Measurements from ENCODE around the gene SMAD2. TPM values are rescaled to one million over a fixed set of nuclear protein-coding genes. Genes with fewer than 3 reads are reported as not detected.

The SMAD2 gene
- total RNA-seq, 2 experiments from 2014 or later = 156 to 166 TPM

DNA sequence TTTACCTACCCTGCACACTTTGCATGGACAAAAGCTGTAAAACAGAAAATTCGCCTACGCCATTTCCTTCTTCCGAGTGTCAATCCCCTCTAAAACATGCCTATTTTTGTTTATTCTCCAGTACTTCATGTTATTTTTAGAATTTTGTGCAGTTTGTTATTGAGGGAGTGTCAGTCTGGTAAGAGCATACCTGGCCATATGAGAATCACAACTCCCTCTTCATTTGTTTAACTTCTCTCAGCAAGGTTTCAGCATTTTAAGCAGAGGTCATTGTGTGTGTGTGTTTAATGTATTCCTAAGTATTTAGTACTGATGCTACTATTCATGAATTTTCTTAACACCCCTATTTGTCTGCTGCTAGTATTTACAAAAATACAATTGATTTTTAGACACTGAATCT is 49.4 kb downstream of the SMAD2 start:
- no peak overlapping the region for H3K27ac Mint-ChIP-seq
- CTCF ChIA-PET = no interaction called here
- DNase-seq = no peak
- peaks cover 11% of the 10 kb centered on the region for H3K4me1 Mint-ChIP-seq
- H3K27me3 Mint-ChIP-seq = no peaks in the 10 kb centered on the region
- H3K4me3 Mint-ChIP-seq = no peak overlapping the region
- no peaks in the 10 kb centered on the region for H3K9me3 Mint-ChIP-seq (ENCODE audit: low read depth)
- ATAC-seq = no peak
- peaks cover 42% of the 10 kb centered on the region for H3K36me3 Mint-ChIP-seq

DNA sequence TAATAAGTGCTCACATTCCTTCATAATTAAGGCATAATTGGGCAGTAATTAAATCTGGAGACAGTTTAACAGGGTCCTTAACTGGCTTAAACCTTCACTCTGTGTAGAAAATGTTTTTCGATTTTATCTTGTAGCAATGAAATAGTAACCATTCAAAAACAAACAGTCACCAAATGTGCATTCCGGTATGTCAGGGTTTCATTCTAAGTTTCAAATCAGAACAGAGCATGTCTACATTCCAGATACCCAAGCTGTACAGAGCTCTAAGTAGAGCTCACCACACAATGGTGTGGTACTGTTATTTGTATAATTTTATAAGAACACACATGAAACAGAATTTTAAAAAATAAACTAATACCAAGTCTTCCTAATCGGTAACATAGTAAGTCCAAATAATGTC is 52.6 kb downstream of the SMAD2 start:
- CTCF ChIA-PET = no interaction called here
- peaks cover 33% of the 10 kb centered on the region for H3K36me3 Mint-ChIP-seq
- no peak overlapping the region for H3K4me3 Mint-ChIP-seq
- H3K27me3 Mint-ChIP-seq = no peaks in the 10 kb centered on the region
- DNase-seq (no peak), ATAC-seq (no peak)
- no peaks in the 10 kb centered on the region for H3K9me3 Mint-ChIP-seq (ENCODE audit: low read depth)
- H3K4me1 Mint-ChIP-seq = peaks cover 12% of the 10 kb centered on the region
- no peak overlapping the region for H3K27ac Mint-ChIP-seq

DNA sequence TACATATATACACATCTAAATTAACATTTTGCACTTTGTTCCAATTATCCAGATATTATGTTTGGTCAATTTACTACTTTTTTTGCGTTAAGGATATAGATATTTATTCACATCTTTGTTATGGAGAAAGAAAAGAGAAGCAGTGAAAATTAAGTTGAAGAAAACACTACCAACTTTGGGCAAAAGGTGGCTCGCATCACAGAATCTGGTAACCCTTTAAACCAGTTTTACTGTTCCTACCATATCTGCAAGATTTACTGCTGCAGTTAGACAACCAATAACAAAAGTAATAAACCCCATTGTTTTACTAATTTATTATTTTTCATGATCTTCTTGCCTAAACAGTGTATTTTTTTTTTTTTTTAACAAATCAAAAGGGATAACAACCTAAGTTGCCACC is 53.6 kb downstream of the SMAD2 start:
- Mint-ChIP-seq H3K9me3 (ENCODE audit: low read depth) (no peaks in the 10 kb centered on the region), H3K4me3 (no peak overlapping the region), H3K4me1 (peaks cover 12% of the 10 kb centered on the region), H3K27ac (no peak overlapping the region), H3K27me3 (no peaks in the 10 kb centered on the region), H3K36me3 (peaks cover 27% of the 10 kb centered on the region)
- CTCF ChIA-PET = no interaction called here
- DNase-seq (no peak), ATAC-seq (no peak)

DNA sequence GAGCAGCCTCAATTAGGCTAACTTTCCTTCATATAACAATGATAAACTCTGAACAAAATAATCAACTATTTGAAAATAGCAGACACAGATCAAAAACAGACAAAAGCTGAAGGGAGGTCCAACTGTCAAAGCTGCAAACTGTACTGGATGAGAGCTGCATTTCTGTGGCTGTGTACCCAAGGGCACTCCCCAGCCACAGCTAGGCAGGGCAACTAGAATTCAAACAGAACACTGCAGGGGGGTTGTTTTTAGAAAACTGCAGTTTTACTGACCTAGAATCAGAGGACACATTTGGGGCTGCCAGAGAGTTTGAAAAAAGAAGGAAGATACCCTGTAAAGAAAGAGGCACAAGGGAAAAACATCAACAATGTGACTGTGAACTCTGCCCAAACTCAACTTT is 56.8 kb downstream of the SMAD2 start:
- Mint-ChIP-seq H3K27ac (no peak overlapping the region), H3K36me3 (peaks cover 14% of the 10 kb centered on the region), H3K27me3 (no peaks in the 10 kb centered on the region), H3K4me3 (no peak overlapping the region), H3K4me1 (peaks cover 24% of the 10 kb centered on the region), H3K9me3 (ENCODE audit: low read depth) (no peaks in the 10 kb centered on the region)
- no peak for DNase-seq
- CTCF ChIA-PET = interaction anchor here (0.6 kb wide), 1 partner anchor 11 kb away, joined by 3 read pairs; no protein-coding TSS in a partner anchor
- no peak for ATAC-seq

DNA sequence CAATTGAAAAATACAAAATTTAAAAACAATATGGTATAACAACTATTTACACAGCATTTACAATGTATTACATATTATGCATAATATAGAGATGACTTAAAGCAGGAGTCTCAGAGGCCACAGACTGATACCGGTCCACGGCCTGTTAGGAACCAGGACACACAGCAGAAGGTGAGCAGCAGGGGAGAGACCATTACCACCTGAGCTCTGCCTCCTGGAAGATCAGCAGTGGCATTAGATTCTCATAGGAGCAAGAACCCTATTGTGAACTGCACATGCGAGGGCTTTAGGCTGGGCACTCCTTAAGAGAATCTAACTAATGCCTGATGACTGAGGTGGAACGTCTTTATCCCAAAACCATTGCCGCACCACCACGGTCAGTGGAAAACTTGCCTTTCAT is 58.0 kb downstream of the SMAD2 start:
- no peak overlapping the region for H3K27ac Mint-ChIP-seq
- DNase-seq = no peak
- no peaks in the 10 kb centered on the region for H3K9me3 Mint-ChIP-seq (ENCODE audit: low read depth)
- H3K4me1 Mint-ChIP-seq = peaks cover 24% of the 10 kb centered on the region
- no peak for ATAC-seq
- H3K36me3 Mint-ChIP-seq = peaks cover 22% of the 10 kb centered on the region
- no peaks in the 10 kb centered on the region for H3K27me3 Mint-ChIP-seq
- H3K4me3 Mint-ChIP-seq = no peak overlapping the region
- CTCF ChIA-PET = no interaction called here

DNA sequence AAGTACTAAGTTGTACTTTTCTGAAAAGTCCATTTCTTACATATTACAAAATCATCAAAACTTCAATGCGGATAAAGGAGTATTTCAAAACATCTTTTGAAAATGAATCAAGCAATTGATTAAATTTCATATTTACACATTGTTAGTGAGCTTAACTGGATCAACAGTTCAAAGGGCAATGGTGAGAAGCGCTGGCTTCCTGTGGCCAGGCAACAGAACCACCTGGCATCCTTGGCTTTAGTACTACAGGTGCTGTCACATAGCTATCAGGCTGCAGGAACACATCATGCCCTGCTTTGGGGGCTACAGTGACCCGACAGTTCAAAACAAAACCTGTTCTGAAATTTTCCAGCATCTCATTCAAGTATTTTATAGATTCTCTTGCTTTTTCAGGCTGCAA is 59.2 kb downstream of the SMAD2 start:
- Mint-ChIP-seq H3K36me3 (peaks cover 24% of the 10 kb centered on the region), H3K27ac (no peak overlapping the region), H3K4me3 (no peak overlapping the region), H3K9me3 (ENCODE audit: low read depth) (no peaks in the 10 kb centered on the region), H3K27me3 (no peaks in the 10 kb centered on the region), H3K4me1 (peaks cover 26% of the 10 kb centered on the region)
- no peak for DNase-seq
- no peak for ATAC-seq
- CTCF ChIA-PET = no interaction called here

DNA sequence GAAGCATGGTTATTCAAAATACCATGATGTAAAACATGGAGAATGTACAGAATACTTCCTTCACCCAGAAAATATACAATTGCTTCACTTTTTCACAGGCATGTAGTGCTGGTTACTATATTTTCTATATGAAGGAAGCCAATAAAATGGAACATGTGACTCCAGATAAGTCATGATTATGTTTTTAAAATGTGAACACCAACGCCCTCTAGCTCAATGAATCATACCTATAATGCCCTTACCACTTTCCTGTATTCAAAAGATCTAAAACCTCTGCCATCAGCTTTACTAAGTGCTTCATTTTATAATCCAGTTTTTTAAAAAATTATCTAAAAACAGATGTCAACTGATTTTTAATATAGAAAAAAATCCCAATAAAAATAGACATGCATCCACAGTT is 59.9 kb downstream of the SMAD2 start:
- peaks cover 24% of the 10 kb centered on the region for H3K36me3 Mint-ChIP-seq
- peaks cover 26% of the 10 kb centered on the region for H3K4me1 Mint-ChIP-seq
- DNase-seq = no peak
- no peak overlapping the region for H3K27ac Mint-ChIP-seq
- CTCF ChIA-PET = no interaction called here
- no peak overlapping the region for H3K4me3 Mint-ChIP-seq
- H3K27me3 Mint-ChIP-seq = no peaks in the 10 kb centered on the region
- no peak for ATAC-seq
- H3K9me3 Mint-ChIP-seq (ENCODE audit: low read depth) = no peaks in the 10 kb centered on the region

DNA sequence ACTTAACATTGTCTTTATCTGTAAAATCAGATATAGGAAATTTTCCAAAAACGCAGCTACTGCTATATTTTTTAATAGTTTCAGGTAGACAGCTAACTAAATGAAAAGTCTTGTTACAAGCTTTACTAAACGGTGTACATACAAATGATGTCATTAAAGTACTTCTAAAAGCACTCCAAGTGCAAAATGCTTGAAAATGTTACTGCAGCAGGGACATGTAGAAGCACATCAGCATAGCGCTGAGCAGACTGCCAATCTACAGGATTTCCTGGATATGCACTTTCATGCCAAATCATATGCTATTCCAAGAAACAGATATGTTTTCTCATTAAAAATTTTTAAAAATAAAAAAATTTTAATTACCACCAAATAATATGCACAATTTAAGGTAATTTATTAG is 61.7 kb downstream of the SMAD2 start:
- Mint-ChIP-seq H3K4me3 (no peak overlapping the region), H3K9me3 (ENCODE audit: low read depth) (no peaks in the 10 kb centered on the region), H3K36me3 (peaks cover 37% of the 10 kb centered on the region), H3K4me1 (peaks cover 18% of the 10 kb centered on the region), H3K27ac (no peak overlapping the region), H3K27me3 (no peaks in the 10 kb centered on the region)
- DNase-seq (no peak), ATAC-seq (no peak)
- CTCF ChIA-PET = no interaction called here

DNA sequence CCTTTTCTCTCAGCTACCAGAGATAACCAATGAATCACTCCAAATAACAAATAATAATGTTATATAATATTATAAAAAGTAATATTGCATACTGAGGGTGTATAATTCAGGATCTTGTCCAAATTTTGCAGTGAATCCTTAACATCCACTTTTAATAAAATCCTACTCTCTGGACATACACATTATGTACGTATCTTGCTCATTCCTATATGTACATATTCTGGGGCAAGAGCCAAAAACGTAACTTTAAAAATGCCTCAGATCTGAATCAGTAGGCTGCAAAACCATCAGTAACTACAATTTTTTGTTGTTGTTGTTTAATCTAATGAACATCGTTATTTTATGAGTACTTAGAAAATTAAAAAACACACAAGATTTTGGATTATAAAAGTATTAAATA is 65.3 kb downstream of the SMAD2 start:
- CTCF ChIA-PET = interaction anchor here (1.0 kb wide), 1 partner anchor 63 kb away, joined by 3 read pairs; no protein-coding TSS in a partner anchor
- Mint-ChIP-seq H3K9me3 (ENCODE audit: low read depth) (no peaks in the 10 kb centered on the region), H3K36me3 (peaks cover 60% of the 10 kb centered on the region)

DNA sequence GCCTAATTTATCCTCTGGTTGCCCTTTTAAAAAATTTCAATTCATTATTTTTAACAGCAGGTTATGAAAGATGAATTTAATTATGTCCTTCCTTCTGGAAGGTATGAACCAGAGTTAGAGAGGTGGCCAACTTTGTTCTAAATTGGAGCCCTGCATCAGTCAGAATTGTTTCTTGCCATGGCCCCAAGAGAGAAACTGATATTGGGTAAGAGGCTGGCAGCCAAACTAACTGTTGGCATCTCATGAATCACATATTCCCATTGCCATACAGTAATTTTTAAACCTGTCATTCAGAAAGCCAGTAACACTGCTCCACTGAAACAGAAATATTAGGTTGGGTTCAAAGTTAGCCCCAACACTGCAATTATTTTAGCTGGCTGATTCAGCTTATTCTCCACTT is 67.4 kb downstream of the SMAD2 start:
- H3K27ac Mint-ChIP-seq = no peak overlapping the region
- peaks cover 3% of the 10 kb centered on the region for H3K4me1 Mint-ChIP-seq
- ATAC-seq (no peak), DNase-seq (no peak)
- peaks cover 16% of the 10 kb centered on the region for H3K9me3 Mint-ChIP-seq (ENCODE audit: low read depth)
- CTCF ChIA-PET = no interaction called here
- H3K27me3 Mint-ChIP-seq = no peaks in the 10 kb centered on the region
- peaks cover 69% of the 10 kb centered on the region for H3K36me3 Mint-ChIP-seq
- H3K4me3 Mint-ChIP-seq = no peak overlapping the region

More for the DNA sequence above, 65.3 kb downstream of the SMAD2 start:
- Mint-ChIP-seq H3K27me3 (no peaks in the 10 kb centered on the region), H3K4me1 (peaks cover 7% of the 10 kb centered on the region), H3K4me3 (no peak overlapping the region), H3K27ac (no peak overlapping the region)
- DNase-seq (no peak), ATAC-seq (no peak)

DNA sequence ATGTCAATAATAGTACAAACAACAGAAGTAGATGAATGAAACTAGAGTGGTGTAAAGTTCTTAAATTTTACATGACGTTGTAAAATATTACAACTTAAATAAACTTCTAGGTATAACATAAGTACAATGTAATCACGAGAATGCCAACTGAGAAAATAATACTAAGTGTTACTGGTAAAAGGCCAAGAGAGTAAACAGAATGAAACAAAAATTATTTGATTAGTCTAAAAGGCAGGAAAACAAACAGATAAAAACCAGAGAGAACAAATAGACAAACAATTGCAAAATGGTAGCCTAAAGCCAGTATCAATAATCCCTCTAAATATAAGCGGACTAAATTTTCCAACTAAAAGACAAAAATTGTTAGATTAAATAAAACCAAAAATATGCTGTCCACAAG is 71.9 kb downstream of the SMAD2 start:
- peaks cover 72% of the 10 kb centered on the region for H3K36me3 Mint-ChIP-seq
- DNase-seq = no peak
- H3K27ac Mint-ChIP-seq = no peak overlapping the region
- no peak overlapping the region for H3K4me3 Mint-ChIP-seq
- ATAC-seq = no peak
- H3K4me1 Mint-ChIP-seq = no peaks in the 10 kb centered on the region
- no peaks in the 10 kb centered on the region for H3K27me3 Mint-ChIP-seq
- peaks cover 25% of the 10 kb centered on the region for H3K9me3 Mint-ChIP-seq (ENCODE audit: low read depth)
- CTCF ChIA-PET = no interaction called here

DNA sequence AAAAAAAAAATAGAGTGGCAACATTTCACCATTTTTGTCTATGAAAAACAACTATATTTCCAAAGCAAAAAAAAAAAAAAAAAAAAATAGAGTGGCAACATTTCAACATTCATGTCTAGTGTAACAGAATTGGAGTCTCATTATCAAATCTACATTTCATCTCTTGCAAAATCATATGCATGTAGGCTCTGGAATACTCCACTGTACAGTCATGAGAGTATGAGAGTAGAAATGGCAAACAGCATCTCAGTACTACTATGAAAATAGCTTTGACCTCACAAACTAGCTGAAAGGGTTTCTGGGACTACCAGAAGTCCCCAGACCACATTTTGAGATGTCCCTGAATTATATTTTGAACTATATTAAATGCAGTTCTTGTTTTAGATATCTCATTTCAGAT is 82.8 kb downstream of the SMAD2 start:
- no peak for ATAC-seq

DNA sequence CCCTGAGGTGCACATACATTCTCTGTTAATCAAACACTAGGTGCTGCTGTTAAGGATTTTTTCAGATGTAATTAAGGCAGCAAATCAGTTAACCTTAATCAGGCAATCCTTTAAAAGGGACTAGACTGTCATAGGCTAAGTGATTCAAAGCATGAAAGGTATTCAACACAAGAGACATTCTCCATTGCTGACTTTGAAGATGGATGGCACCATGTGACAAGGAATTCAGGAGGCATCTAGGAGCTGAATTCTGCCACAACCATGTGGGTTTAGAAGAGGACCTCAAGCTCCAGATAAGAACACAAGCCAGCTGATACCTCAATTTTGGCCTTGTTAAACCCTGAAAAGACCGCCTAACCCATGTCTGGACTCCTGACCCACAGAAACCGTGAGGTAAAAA is 84.0 kb downstream of the SMAD2 start:
- Mint-ChIP-seq H3K4me3 (no peak overlapping the region), H3K27me3 (no peaks in the 10 kb centered on the region), H3K4me1 (no peaks in the 10 kb centered on the region), H3K36me3 (peaks cover 46% of the 10 kb centered on the region), H3K27ac (no peak overlapping the region), H3K9me3 (ENCODE audit: low read depth) (no peaks in the 10 kb centered on the region)
- CTCF ChIA-PET = no interaction called here
- no peak for ATAC-seq
- DNase-seq = no peak

More for the DNA sequence above, 82.8 kb downstream of the SMAD2 start:
- no peak for DNase-seq
- Mint-ChIP-seq H3K4me1 (no peaks in the 10 kb centered on the region), H3K36me3 (peaks cover 37% of the 10 kb centered on the region), H3K27me3 (no peaks in the 10 kb centered on the region), H3K27ac (no peak overlapping the region), H3K9me3 (ENCODE audit: low read depth) (no peaks in the 10 kb centered on the region), H3K4me3 (no peak overlapping the region)
- CTCF ChIA-PET = no interaction called here

DNA sequence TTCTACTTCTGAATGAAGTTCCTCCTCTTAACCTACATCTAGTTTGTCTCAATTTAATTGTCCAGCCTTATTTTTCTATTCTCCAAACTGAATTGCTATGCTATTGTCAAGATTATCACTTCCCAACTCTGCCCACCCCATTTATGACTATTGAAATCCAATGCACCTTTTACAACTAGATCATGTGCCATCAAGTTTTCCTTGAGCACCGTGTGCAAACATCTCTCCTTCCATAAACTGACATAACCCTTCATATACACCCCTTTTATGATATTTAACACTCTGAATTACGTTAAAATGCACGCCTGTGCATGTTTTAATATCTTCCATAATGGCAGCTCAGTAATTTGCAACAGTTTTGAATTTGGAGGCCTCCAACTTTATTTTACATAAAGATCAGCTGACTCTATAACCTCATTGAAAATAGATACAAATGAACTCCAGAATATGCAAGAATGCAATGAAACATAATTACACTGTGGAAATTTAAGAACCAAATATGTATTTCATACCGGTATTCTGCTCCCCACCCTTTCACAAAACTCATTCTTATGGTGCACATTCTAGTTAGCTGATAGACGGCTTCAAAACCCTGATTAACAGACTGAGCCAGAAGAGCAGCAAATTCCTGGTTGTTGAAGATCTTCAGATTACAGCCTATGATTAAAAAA is 85.5 kb downstream of the SMAD2 start:
- Mint-ChIP-seq H3K9me3 (ENCODE audit: low read depth) (no peaks in the 10 kb centered on the region), H3K4me3 (no peak overlapping the region), H3K27me3 (no peaks in the 10 kb centered on the region), H3K36me3 (peaks cover 57% of the 10 kb centered on the region), H3K4me1 (no peaks in the 10 kb centered on the region), H3K27ac (no peak overlapping the region)
- DNase-seq (no peak), ATAC-seq (no peak)
- CTCF ChIA-PET = no interaction called here

DNA sequence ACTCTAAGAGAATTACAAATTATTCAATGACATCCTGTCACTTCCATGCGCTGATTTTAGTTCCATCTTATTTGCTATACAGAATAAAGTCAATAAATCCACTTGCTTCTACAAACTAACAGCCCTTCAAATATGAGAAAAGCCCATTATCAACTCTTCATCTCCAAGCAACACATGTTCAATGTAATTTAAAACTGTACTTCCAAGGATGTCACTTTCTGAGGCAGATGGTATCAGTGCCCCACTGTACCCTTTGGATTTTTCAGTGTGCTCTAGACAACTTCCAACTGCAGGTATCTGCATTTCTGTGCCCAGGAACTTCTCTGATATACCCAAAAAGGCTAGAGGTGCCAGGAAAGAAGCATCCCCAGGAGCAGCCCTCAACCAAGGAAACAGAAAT is 87.6 kb downstream of the SMAD2 start:
- Mint-ChIP-seq H3K9me3 (ENCODE audit: low read depth) (no peaks in the 10 kb centered on the region), H3K4me1 (no peaks in the 10 kb centered on the region), H3K27me3 (no peaks in the 10 kb centered on the region), H3K4me3 (no peak overlapping the region), H3K36me3 (peaks cover 65% of the 10 kb centered on the region), H3K27ac (peak overlapping the region; percentile 5)
- CTCF ChIA-PET = no interaction called here
- ATAC-seq = no peak
- no peak for DNase-seq

Measured in activated CD8-positive, alpha-beta memory T cell treated with anti-CD3 and anti-CD28 coated beads, Interleukin-2, amount 10 ng/mL, durations not matched to agents 7 days and 5 days (primary cell).